ENCODE data around the gene SPATS2.
"Not testable (repeated sequence)": the region's sequence is repeated elsewhere in the genome, so short reads cannot be mapped to it uniquely, and the experiment has no call there.

The SPATS2 gene

GRCh38 chr12:49478949-49479664 lies 111.8 kb downstream of the SPATS2 start:
- DNase-seq = no peak

DNA sequence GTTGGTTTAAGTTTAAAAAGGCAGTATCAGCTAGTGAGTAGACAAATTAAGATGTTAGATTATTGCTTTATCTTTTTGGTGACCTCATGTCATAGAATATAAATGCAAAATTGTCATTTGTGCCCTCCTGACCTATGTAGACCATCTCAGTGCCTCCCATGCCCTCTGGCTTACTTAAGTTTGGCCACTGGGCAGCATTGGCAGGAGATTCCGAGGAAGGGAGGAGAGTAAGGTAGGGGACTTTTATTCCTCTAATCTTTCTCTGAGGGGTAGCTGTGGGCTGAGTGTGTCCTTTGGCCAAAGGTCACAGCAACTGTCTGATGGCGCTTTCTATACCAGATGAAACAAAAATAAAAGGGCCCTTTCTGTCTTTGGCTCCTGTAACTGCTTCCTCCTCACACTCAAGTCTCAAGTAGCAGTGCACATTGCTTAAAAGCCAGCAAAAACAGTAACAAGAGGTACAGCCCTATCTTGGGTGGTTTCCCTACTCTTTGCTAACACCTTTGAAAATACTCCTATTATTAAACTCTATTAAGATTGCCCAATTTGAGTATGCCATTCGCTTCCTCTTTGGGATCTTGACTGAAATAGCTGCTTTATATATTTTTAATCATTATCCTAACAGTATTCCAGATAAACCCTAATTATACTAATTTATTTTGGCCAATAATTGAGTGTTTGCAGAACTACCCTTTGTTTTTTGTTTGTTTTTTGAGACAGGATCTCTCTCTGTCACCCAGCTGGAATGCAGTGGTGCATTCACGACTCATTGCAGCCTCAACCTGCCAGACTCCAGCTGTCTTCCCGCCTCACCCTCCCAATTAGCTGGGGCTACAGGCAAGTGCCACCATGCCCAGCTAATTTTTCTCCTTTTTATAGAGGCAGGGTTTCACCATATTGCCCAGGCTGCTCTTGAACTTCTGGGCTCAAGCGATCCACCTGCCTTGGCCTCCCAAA lies 115.1 kb downstream of the SPATS2 start:
- peak; percentile 79 for DNase-seq

DNA sequence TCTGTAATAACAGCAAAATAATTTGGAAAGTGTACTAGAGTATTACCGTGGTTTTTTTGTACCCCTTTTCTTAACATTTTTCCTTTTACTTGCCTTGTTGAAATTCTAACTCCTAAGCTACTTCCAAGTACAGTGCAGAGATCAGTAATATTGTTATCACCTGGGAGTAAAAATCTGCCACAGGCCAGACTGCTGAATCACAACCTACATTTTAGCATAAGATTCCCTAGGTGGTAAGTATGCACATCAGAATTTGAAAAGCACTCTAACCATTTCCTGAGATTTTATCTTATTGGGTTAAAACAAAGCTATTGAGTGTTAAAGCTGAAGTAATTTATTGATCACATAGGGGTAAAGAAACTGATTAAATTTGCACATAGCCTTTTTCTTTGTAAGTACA lies 116.4 kb downstream of the SPATS2 start:
- no peak for DNase-seq

GRCh38 chr12:49487605-49488004 lies 120.3 kb downstream of the SPATS2 start:
- DNase-seq = no peak

DNA sequence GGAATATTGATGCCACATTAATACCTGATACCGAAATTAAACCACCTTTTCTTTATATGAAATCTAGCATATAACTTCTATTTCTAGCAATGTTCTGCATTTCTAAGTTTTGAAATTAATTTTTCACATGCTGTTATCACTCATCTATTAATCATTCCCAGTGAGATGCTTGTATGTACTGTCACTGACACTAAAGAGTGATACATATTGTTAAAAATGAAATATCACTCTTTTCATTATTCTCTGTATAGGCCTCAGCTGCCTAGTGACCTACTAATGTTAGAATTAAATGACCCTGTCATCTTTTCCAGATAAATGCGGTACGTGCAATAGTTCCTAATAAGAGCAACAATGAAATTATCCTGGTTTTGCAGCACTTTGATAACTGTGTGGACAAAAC lies 121.9 kb downstream of the SPATS2 start:
- no peak for DNase-seq

DNA sequence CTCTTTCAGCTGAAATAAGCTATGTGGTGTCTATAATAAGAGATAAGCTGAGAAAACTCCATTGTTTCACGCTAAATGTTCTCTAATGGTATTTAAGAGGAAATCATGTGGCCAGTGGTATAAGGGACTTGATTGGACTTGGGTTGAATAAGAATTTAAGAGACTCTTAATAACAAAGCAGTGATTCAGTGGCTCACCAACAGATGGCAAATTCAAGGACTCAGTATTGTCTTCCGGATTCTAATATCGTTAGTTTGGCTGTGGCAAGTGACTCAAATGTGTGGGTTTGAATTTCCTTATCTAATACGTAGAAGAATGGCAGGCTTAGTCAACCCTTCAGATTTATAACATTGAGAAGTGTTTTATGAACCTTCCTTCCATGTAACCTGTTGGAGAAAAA lies 122.5 kb downstream of the SPATS2 start:
- no peak for DNase-seq

GRCh38 chr12:49491823-49492222 lies 124.6 kb downstream of the SPATS2 start:
- DNase-seq = no peak

GRCh38 chr12:49493900-49494299 lies 126.6 kb downstream of the SPATS2 start:
- no peak for DNase-seq

GRCh38 chr12:49496417-49497360 lies 129.4 kb downstream of the SPATS2 start:
- DNase-seq = no peak

- DNase-seq = no peak
Observed at GRCh38 chr12:49501895-49502294, 134.6 kb downstream of the SPATS2 start.

GRCh38 chr12:49502590-49502989 lies 135.3 kb downstream of the SPATS2 start:
- no peak for DNase-seq

- DNase-seq = peak; percentile 9
Observed at GRCh38 chr12:49503674-49504180, 136.5 kb downstream of the SPATS2 start.

GRCh38 chr12:49505672-49506071 lies 138.4 kb downstream of the SPATS2 start:
- no peak for DNase-seq

DNA sequence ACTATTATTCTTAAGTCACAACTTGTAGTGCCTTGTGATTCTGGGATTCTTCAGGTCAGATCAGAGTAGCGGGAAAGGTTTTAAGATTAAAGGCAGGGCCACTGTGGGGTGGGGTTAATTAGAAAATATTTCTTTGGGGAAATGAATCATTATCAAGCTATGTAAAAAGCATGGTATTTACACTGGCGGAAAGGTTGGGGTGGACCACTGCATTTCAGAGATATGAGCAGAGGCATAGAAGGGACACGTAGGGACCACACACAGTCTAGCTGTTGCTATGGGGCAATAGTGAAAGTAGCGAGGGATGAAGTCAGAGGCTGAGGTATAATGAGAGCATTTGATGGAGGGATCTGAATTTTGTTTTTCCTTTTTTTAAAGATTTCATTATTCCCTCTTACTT lies 139.9 kb downstream of the SPATS2 start:
- DNase-seq = no peak

GRCh38 chr12:49509681-49510080 lies 142.4 kb downstream of the SPATS2 start:
- not testable (repeated sequence) for DNase-seq

GRCh38 chr12:49511410-49511809 lies 144.1 kb downstream of the SPATS2 start:
- no peak for DNase-seq

- DNase-seq = no peak
Observed at GRCh38 chr12:49512546-49512945, 145.3 kb downstream of the SPATS2 start.

GRCh38 chr12:49515266-49515665 lies 148.0 kb downstream of the SPATS2 start:
- no peak for DNase-seq

- DNase-seq = no peak
Observed at GRCh38 chr12:49518914-49519573, 151.8 kb downstream of the SPATS2 start.

DNA sequence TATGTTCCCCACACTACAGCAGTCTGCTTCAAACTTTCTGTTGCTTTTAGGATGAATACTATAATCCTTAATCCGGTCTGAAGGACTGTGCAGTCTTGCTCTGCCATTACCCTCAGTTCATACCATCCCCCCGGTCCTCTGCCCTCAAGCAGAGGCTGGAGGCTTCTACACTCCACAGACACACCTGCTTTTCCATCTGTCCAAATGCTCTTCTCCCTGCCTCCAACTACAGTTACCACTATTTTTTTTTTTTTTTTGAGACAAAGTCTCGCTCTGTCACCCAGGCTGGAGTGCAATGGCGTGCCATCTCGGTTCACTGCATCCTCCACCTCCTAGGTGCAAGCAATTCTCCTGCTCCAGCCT lies 152.3 kb downstream of the SPATS2 start:
- DNase-seq = no peak

DNA sequence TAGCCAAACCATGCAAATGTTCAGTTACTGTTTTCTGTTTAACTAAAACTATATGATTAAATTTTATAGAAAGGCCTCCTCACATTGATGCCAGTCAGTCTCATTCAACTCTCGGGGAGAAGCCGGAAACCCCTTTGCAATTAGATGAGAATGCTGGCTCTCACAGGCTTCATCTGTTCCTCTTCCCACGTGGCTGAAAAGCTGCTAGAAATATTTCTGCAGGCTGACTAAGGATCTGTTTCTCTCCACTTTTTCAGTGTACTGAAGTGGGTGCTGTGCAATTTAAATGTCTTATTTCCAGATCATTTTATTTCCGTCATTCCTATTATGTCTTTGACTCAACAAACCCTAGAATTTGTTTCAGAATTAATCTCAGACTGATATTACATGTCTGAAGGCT lies 154.1 kb downstream of the SPATS2 start:
- DNase-seq = no peak

- no peak for DNase-seq
Observed at GRCh38 chr12:49524660-49525324, 157.5 kb downstream of the SPATS2 start.
